Measurements from ENCODE around the gene GRK3.
"Not testable (repeated sequence)": the region's sequence is repeated elsewhere in the genome, so short reads cannot be mapped to it uniquely, and the experiment has no call there.

Gene GRK3

GRCh38 chr22:25551396-25551795 is 13.1 kb upstream of the GRK3 start:
- DNase-seq (ENCODE audit: low read depth in 2 of 2) = no peak

DNA sequence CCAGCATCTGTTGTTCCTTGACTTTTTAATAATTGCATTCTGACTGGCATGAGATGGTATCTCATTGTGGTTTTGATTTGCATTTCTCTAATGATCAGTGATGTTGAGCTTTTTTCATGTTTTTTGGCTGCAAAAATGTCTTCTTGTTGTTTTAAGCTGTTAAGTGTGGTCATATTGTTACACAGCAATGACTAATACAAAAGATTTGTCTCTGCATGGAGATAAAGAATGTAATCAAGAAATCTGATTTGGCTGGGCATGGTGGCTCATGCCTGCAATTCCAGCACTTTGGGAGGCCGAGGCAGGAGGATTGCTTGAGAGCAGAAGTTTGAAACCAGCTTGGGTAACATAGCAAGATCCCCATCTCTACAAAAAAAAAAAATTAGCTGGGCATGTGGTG is 12.1 kb upstream of the GRK3 start:
- DNase-seq (ENCODE audit: low read depth in 2 of 2) = not testable (repeated sequence)

DNA sequence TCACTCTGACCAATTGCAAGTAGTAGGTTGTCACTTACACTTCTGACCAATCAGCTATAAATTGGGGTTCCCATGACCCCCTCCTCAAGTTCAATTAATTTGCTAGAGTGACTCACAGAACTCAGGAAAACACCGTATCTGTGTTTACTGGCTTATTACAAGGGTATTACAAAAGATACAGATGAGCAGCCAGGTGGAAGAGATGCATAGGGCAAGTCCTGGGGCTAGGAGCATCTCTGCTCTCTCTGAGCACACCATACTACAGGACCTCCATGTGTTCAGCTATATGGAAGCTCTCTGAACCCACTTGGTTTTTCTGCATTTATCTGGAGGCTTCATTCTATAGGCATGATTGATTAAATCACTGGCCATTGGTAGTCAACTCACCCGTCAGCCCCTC is 11.3 kb upstream of the GRK3 start:
- DNase-seq (ENCODE audit: low read depth in 2 of 2) = no peak

DNA sequence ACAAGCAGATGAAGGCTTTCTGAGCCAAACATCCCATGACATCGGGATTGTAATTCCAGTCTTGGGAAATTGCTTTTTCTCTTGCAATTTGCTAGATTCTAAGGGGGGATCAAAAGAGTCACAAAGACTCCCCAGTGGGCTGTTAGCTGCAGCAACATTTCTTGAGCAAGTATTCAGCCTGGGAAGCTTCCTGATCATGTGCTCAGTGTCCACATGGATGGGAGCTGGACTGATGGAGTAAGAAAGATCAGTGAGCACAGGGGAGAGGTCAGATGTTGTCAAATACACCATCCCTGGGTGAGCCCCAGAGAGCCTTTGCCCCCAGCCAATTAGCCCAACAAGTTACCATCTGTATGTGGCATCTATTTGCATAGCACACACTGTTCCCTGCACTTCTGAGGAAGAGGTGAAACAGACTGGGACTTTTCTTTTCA is 10.2 kb upstream of the GRK3 start:
- no peak for DNase-seq (ENCODE audit: low read depth in 2 of 2)

DNA sequence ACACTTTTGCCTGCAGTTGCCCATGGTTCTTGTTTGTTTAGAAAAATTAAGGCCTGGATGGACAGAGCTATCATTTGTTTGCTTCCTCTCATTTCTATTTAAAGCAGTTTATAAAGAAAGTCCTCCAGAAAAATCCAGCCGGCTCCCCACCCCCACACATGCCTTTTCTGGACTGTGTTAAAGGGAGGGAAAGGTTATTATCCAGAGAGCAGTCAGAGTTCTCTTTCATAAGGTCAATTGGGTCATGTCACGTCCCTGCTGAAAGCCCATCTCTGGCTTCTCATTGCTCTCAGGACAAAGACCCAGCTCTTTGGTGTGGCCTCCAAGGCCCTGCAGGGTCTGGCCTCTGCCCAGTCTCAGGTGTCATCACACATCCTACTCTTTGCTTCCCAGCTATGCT is 9.8 kb upstream of the GRK3 start:
- no peak for DNase-seq (ENCODE audit: low read depth in 2 of 2)

DNA sequence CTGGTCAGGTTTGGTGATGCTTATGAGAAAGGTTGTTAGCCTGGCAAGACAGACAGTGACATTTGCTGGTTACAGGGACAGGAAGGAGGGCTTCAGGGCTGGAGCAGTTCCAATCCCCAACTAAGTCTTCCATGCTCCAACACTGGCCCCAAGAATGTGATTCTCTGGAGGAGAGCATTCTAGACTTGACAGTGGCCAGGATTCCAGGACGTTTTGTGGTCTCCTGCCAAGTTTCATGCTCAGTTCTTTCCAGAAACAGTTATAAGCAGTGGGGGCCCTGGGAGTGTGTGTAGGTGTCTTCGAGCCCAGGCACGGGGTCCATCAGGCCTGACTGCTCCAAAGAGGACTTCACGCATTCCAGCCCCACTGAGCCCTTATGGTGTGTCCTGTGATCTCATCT is 8.9 kb upstream of the GRK3 start:
- DNase-seq (ENCODE audit: low read depth in 2 of 2) = no peak

- DNase-seq (ENCODE audit: low read depth in 2 of 2) = no peak
Observed at GRCh38 chr22:25557218-25557617, 7.3 kb upstream of the GRK3 start.

- no peak for DNase-seq (ENCODE audit: low read depth in 2 of 2)
Observed at GRCh38 chr22:25558341-25558740, 6.1 kb upstream of the GRK3 start.

GRCh38 chr22:25559910-25560309 is 4.6 kb upstream of the GRK3 start:
- DNase-seq (ENCODE audit: low read depth in 2 of 2) = not testable (repeated sequence)

GRCh38 chr22:25561182-25561581 is 3.3 kb upstream of the GRK3 start:
- DNase-seq (ENCODE audit: low read depth in 2 of 2) = not testable (repeated sequence)

DNA sequence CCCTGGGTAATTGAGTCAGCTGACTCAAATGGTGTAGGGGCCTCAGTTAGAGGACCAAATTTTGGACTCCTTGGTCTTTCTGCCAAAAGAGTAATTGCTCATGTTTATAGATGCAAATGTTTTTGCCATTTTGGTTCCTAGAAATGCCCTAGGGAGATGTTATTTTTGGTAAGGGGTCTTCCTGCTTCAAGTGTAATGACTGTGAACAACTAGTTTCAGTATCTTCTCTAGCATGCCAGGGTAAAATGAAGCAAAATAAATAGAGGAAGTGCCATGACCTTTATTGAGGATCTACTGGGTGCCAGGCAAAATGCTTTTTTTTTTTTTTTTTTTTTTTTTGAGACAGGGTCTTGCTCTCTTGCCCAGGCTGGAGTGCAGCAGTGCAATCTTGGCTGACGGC is 2.5 kb upstream of the GRK3 start:
- not testable (repeated sequence) for DNase-seq (ENCODE audit: low read depth in 2 of 2)

DNA sequence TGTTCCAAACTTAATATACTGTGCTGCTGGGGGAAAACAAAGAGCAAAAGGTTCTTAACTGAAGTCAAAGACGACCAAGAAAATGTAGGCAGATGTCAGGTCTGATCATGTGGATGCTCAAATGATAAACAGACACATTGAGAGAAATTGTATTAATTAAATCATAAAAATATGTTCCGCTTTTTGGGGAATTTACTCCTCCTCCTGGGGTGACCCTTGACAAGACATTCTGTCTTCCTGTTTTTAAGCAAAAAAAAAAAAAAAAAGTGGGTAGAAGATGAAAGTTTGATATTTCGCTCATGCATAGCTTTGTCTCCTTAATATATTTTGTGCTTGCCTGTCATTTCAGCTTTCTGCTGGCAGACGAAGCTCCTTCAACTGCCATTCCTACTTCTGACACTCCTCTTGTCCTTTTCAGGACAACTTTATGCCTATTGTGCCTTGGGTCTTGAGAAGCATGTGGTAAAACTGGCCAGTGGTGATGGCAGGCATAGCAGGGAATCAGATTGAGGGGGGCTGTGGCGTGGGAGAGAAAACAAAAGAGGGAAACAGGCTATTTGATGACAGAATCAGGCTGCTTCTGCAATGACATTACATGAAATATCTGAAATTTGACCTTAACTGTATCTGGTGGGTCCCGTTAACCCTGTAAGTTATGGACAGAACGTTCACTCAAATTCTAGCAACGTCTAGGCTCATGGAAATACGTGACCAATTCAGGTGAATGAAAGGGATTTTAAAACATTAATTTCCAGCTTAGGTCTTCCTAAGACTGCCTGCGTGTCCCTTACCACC is 1.3 kb upstream of the GRK3 start:
- not testable (repeated sequence) for DNase-seq (ENCODE audit: low read depth in 2 of 2)

DNA sequence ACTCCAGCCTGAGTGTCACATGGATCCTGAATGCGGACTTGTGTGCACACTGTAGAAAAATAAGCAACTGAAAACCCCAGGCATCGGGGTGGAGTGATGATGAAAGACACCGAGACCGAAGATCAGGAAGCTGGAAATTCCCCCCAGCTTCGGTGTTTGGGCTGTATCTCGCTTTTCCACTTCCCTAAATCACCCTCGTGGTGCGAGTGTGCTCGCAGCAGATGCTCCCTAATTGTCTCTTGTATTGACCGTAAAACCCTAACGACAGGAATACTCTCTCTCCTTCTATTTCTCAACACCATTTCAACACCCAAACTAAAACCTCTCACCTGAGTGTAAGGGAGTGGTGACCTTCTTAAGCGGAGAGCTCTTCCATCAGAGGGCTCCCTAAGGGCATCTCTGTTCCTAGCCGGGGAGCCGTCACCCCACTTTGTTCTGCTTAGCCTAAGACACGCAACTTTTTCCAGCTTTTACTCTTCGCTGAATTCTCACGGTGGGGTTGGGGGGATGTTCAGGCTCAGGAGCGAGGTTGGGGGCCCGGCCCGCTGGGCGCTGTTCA is 635 bp upstream of the GRK3 start:
- DNase-seq (ENCODE audit: low read depth in 2 of 2) = peak in 1 of 2 donors; percentile 14

GRCh38 chr22:25564979-25565677 is 653 bp downstream of the GRK3 start:
- no peak for DNase-seq (ENCODE audit: low read depth in 2 of 2)

- no peak for DNase-seq (ENCODE audit: low read depth in 2 of 2)
Observed at GRCh38 chr22:25566186-25566897, 1.9 kb downstream of the GRK3 start.

- no peak for DNase-seq (ENCODE audit: low read depth in 2 of 2)
Observed at GRCh38 chr22:25566898-25567235, 2.4 kb downstream of the GRK3 start.

DNA sequence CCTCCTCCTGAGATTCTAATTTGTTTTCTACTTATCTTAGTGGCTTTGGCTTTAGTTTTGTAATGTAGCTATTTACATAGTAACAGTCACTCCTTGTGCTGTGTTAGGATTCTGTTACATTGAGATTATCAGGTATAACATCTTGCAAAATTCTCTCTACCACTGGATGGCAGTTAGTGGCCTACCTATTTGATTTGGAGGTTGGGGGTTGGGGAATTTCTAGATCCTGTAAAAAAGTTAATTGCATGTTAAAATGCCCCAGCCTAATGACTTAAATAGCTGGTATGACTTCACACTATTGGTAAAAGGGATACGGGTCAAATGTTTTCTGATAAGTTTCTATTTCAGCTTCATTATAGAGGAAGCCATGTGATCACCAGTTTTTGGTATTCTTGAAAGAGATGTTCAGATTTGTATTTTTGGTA is 2.8 kb downstream of the GRK3 start:
- DNase-seq (ENCODE audit: low read depth in 2 of 2) = no peak

GRCh38 chr22:25568066-25568465 is 3.6 kb downstream of the GRK3 start:
- not testable (repeated sequence) for DNase-seq (ENCODE audit: low read depth in 2 of 2)

DNA sequence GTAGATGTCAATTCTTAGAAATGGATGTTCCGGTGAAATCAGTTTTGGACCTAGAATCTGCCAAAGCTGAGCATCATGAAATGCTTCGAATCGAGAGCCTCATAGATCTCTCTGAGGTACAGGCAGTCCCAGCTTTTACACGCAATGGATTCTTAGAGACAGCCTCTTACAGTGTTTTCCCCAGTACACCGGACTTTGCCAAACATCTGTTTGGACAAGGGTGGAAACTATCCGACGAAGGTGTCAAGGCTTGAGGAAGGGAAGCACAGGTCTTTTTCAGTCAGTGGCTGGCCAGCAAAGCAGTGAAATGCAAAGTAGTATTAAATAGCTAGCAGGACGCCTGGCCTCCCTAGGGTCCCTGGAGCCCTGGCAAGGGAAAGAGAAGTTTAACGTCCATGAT is 4.9 kb downstream of the GRK3 start:
- DNase-seq (ENCODE audit: low read depth in 2 of 2) = no peak

GRCh38 chr22:25569983-25570382 is 5.5 kb downstream of the GRK3 start:
- DNase-seq (ENCODE audit: low read depth in 2 of 2) = no peak

- no peak for DNase-seq (ENCODE audit: low read depth in 2 of 2)
Observed at GRCh38 chr22:25570486-25570885, 6.0 kb downstream of the GRK3 start.

GRCh38 chr22:25571969-25572707 is 7.7 kb downstream of the GRK3 start:
- DNase-seq (ENCODE audit: low read depth in 2 of 2) = not testable (repeated sequence)

Data from stimulated activated CD8-positive, alpha-beta memory T cell treated with anti-CD3 and anti-CD28 coated beads, Interleukin-15, amount 100 ng/mL, for 48 hours (primary cell).